Body of pancreas (tissue), 4 donors: ENCODE results near the gene GDPGP1. TPM values are rescaled to one million over a fixed set of nuclear protein-coding genes. Genes with fewer than 3 reads are reported as not detected.

Experiments
- ATAC-seq: fragments of 150-250 bp; one replicate; pipeline ENCODE4 v1.9.1; 2016
- DNase-seq, 4 donors: peaks; one replicate each; pipeline ENCODE4 v3.0.0-alpha.2; 2019
- H3K27ac ChIP-seq, 4 donors: fragments of 200-600 bp; sonication (generic); 1 replicate in 3 of 4; 2 replicates in 1 of 4; pipeline versions ENCODE4 v1.5.1 to v1.6.1; 2016 to 2019; ENCODE audit warnings: mild to moderate bottlenecking in 1 of 4, mixed read lengths in 1 of 4, moderate library complexity in 1 of 4
- H3K27me3 ChIP-seq, 2 donors: fragments of 200-600 bp; sonication (generic); one replicate each; pipeline ENCODE4 v1.6.0; 2016; ENCODE audit warnings: mild to moderate bottlenecking in 1 of 2
- H3K36me3 ChIP-seq, 2 donors: fragments of 200-600 bp; sonication (generic); replicated peaks in 1 of 2; 2 replicates each; pipeline ENCODE4 v1.5.1; 2016; ENCODE audit warnings: low read depth in 2 of 2; ENCODE audit not compliant: insufficient read depth in 1 of 2
- H3K4me1 ChIP-seq: fragments of 200-600 bp; sonication (generic); one replicate; pipeline ENCODE4 v1.6.0; 2016
- H3K4me3 ChIP-seq, 2 donors: fragments of 200-600 bp; sonication (generic); 1 replicate in 1 of 2; 2 replicates in 1 of 2; pipeline ENCODE4 v1.5.1; 2016 to 2019
- H3K9me3 ChIP-seq, 3 donors: fragments of 200-600 bp; sonication (generic); 1 replicate in 2 of 3; 2 replicates in 1 of 3; pipeline ENCODE4 v1.5.1; 2016
- POLR2A ChIP-seq, 3 donors: fragments of 450-650 bp; IDR thresholded peaks; one replicate each; pipeline ENCODE4 v1.6.1; 2016; ENCODE audit warnings: antibody characterized with exemption in 3 of 3, mild to moderate bottlenecking in 2 of 3
- WGBS, 2 donors: methylation state at CpG; one replicate each; pipeline ENCODE4 v1.1.5; 2017; 5-methylcytosine and 5-hydroxymethylcytosine counted together
- intact Hi-C: fragments of 100-400 bp; cut with DNase I; formaldehyde crosslinking; loops from one replicate; pipeline ENCODE4 v1.15.1; 2023
- total RNA-seq, 2 donors: library from RNA; depleted of rRNA; stranded (reverse); fragments of >200 nt; gene quantifications; one replicate each; pipeline ENCODE4 v1.1.0, GENCODE V29; 2016
- TF ChIP-seq, protein P1 (sequence below), 7 experiments: fragments of 450-650 bp in 4 of 7; fragments of 200-600 bp in 3 of 7; sonication (generic) in 3 of 7; IDR thresholded peaks; one replicate each; pipeline ENCODE4 v1.5.1; 2016 to 2019; ENCODE audit warnings: antibody characterized with exemption in 7 of 7

GDPGP1 gene
- total RNA-seq, 2 donors from 2014 or later = 0.33 to 5.2 TPM

- Histone ChIP-seq H3K4me1 (peaks cover 13% of the 10 kb centered on the region), H3K27me3 (no peaks in the 10 kb centered on the region), H3K9me3 (no peaks in the 10 kb centered on the region), H3K4me3 (no peak overlapping the region), H3K36me3 (no peaks in the 10 kb centered on the region), H3K27ac (no peak overlapping the region)
- ATAC-seq (no peak), DNase-seq (no peak)
- intact Hi-C loops = no loop called here
- TF ChIP-seq POLR2A (IDR thresholded peaks at IDR 0.05) = no peak
- TF ChIP-seq, protein P1, sequence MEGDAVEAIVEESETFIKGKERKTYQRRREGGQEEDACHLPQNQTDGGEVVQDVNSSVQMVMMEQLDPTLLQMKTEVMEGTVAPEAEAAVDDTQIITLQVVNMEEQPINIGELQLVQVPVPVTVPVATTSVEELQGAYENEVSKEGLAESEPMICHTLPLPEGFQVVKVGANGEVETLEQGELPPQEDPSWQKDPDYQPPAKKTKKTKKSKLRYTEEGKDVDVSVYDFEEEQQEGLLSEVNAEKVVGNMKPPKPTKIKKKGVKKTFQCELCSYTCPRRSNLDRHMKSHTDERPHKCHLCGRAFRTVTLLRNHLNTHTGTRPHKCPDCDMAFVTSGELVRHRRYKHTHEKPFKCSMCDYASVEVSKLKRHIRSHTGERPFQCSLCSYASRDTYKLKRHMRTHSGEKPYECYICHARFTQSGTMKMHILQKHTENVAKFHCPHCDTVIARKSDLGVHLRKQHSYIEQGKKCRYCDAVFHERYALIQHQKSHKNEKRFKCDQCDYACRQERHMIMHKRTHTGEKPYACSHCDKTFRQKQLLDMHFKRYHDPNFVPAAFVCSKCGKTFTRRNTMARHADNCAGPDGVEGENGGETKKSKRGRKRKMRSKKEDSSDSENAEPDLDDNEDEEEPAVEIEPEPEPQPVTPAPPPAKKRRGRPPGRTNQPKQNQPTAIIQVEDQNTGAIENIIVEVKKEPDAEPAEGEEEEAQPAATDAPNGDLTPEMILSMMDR (IDR thresholded peaks at IDR 0.05) = no peak
- 79% methylated on average over 5 of the region's 5 CpGs for WGBS, 2 donors
Observed at GRCh38 chr15:90261811-90262210, 27.8 kb downstream of the GDPGP1 start.

DNA sequence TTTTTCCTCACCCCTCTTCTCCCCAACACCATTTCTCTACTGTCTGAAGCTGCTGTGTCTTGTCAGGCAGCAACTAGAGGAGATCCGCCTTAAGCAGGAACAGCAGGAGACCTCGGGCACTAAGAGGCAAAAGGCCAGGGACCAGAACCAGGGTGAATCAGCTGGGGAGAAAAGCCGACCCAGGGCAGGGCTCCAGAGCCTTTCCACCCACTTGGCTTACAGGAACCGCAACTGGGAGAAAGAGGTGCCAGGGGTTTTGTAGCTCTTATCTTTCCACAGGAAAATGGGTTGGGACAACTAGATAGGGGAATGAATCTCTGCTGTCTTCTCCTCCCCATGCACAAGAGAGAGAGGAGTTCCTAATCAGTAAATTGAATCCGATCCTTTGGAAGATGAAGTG lies 28.4 kb downstream of the GDPGP1 start:
- Histone ChIP-seq H3K27ac (no peak overlapping the region), H3K9me3 (no peaks in the 10 kb centered on the region), H3K36me3 (no peaks in the 10 kb centered on the region), H3K4me3 (no peak overlapping the region), H3K4me1 (peaks cover 19% of the 10 kb centered on the region), H3K27me3 (no peaks in the 10 kb centered on the region)
- no peak for DNase-seq
- 80 to 85% methylated on average over 5 of the region's 5 CpGs for WGBS, 2 donors
- intact Hi-C loops = no loop called here
- no peak for ATAC-seq
- TF ChIP-seq, protein P1 (IDR thresholded peaks at IDR 0.05) = no peak
- TF ChIP-seq POLR2A (IDR thresholded peaks at IDR 0.05) = no peak

DNA sequence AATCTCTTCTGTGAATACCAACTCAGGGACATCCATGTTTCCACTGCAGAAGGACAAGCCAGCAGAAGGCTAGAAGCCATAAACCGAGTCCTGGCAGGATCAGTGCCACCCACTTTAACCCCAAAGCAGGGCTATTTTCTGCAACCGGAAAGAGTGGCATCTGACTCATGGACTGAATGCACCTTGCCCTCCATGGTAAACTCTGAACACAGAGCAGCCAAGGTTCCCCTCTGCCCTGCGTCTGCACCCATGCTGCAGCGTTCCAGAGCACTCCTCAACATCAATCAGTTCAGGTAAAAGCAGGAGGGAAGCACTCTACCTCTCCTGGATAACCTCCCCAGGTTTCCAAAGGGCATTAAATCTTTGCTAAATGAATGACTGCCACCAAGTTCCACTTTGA lies 30.7 kb downstream of the GDPGP1 start:
- DNase-seq (no peak), ATAC-seq (no peak)
- Histone ChIP-seq H3K4me3 (peak overlapping the region in 1 of 2 donors; percentile 47), H3K27ac (peak overlapping the region; percentile 88 to 95 (median 92)), H3K4me1 (peaks cover 34% of the 10 kb centered on the region), H3K9me3 (no peaks in the 10 kb centered on the region), H3K36me3 (no peaks in the 10 kb centered on the region), H3K27me3 (no peaks in the 10 kb centered on the region)
- TF ChIP-seq, protein P1 (IDR thresholded peaks at IDR 0.05) = no peak
- TF ChIP-seq POLR2A (IDR thresholded peaks at IDR 0.05) = no peak
- WGBS, 2 donors = 17% methylated on average over 1 to 4 of the region's 4 CpGs
- intact Hi-C loops = no loop called here

DNA sequence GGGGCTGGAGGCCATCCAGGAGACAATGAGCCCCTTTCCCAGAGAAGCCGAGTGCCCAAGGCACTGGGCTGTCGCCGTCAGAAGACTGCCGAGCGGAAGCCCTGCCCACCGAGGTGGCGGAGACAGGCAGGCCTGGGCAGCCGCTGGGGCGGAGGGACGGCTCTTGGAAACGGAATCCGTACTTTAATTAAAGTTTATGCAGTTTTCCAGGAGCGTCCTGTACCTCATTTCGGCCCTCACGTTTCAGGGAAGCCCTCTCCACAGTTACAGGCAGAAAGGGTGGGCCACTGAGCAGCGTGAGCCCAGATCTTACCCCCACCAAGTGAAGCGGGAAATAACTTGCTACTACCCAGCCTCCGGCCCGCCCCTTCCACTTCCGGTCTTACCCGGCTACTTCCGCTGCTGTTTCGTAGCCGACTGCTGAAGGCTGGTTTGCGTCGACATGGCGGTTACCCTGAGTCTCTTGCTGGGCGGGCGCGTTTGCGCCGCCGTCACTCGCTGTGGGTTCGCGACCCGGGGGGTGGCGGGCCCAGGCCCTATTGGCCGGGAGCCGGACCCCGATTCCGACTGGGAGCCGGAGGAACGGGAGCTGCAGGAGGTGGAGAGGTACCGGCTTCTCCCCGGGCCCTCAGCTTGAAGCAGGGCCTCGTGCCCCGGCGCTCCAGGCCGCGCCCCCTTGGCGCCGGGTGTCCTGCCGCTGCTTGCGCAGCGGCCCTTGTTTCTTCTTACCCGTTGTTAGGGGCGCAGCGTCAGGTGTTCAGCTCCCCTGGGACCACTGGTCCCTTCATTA lies 31.5 kb downstream of the GDPGP1 start, which contains the start of gene NGRN:
TSS of gene NGRN (plus strand) at position 402 of the 790 bp plus-strand sequence. CDS start at position 443, 41 bp downstream.
- ATAC-seq = peak; percentile 94
- TF ChIP-seq, protein P1 (IDR thresholded peaks at IDR 0.05) = no peak
- TF ChIP-seq POLR2A (IDR thresholded peaks at IDR 0.05) = peak; percentile 69 to 89 (median 87)
- no peaks in the 10 kb centered on the region for H3K9me3 ChIP-seq
- no peaks in the 10 kb centered on the region for H3K36me3 ChIP-seq
- H3K27ac ChIP-seq = peak within 1 kb of the TSS; percentile 88 to 95 (median 92)
- peaks cover 42% of the 10 kb centered on the region for H3K4me1 ChIP-seq
- WGBS, 2 donors = 0% methylated on average over 17 to 53 of the region's 59 CpGs
- no peaks in the 10 kb centered on the region for H3K27me3 ChIP-seq
- peak within 1 kb of the TSS; percentile 47 to 60 for H3K4me3 ChIP-seq
- intact Hi-C loops = no loop called here
- peak; percentile 87 to 93 (median 90) for DNase-seq
